ENCODE results near the gene CDA.
"Not testable (repeated sequence)": the region's sequence is repeated elsewhere in the genome, so short reads cannot be mapped to it uniquely, and the experiment has no call there.

CDA gene

GRCh38 chr1:20586953-20587660, 1.8 kb upstream of the CDA start:
- no peak for DNase-seq (ENCODE audit: low read depth in 2 of 2, low spot score in 1 of 2)

- no peak for DNase-seq (ENCODE audit: low read depth in 2 of 2, low spot score in 1 of 2)
Measured at GRCh38 chr1:20587661-20588053, 1.2 kb upstream of the CDA start.

GRCh38 chr1:20589331-20590278, 708 bp downstream of the CDA start:
- DNase-seq (ENCODE audit: low read depth in 2 of 2, low spot score in 1 of 2): no peak

- no peak for DNase-seq (ENCODE audit: low read depth in 2 of 2, low spot score in 1 of 2)
Measured at GRCh38 chr1:20590306-20590777, 1.4 kb downstream of the CDA start.

- no peak for DNase-seq (ENCODE audit: low read depth in 2 of 2, low spot score in 1 of 2)
Measured at GRCh38 chr1:20593756-20594155, 4.9 kb downstream of the CDA start.

GRCh38 chr1:20594746-20595145, 5.8 kb downstream of the CDA start:
- no peak for DNase-seq (ENCODE audit: low read depth in 2 of 2, low spot score in 1 of 2)

- DNase-seq (ENCODE audit: low read depth in 2 of 2, low spot score in 1 of 2): no peak
Measured at GRCh38 chr1:20596106-20596505, 7.2 kb downstream of the CDA start.

- DNase-seq (ENCODE audit: low read depth in 2 of 2, low spot score in 1 of 2): no peak
Measured at GRCh38 chr1:20597650-20598049, 8.8 kb downstream of the CDA start.

GRCh38 chr1:20600156-20600555, 11.3 kb downstream of the CDA start:
- no peak for DNase-seq (ENCODE audit: low read depth in 2 of 2, low spot score in 1 of 2)

GRCh38 chr1:20601129-20601825, 12.4 kb downstream of the CDA start:
- no peak for DNase-seq (ENCODE audit: low read depth in 2 of 2, low spot score in 1 of 2)

- no peak for DNase-seq (ENCODE audit: low read depth in 2 of 2, low spot score in 1 of 2)
Measured at GRCh38 chr1:20602851-20603450, 14.1 kb downstream of the CDA start.

GRCh38 chr1:20603504-20604464, 14.9 kb downstream of the CDA start:
- DNase-seq (ENCODE audit: low read depth in 2 of 2, low spot score in 1 of 2): no peak

- no peak for DNase-seq (ENCODE audit: low read depth in 2 of 2, low spot score in 1 of 2)
Measured at GRCh38 chr1:20604678-20605077, 15.8 kb downstream of the CDA start.

- not testable (repeated sequence) for DNase-seq (ENCODE audit: low read depth in 2 of 2, low spot score in 1 of 2)
Measured at GRCh38 chr1:20606801-20607570, 18.1 kb downstream of the CDA start.

- DNase-seq (ENCODE audit: low read depth in 2 of 2, low spot score in 1 of 2): no peak
Measured at GRCh38 chr1:20609541-20609940, 20.6 kb downstream of the CDA start.

GRCh38 chr1:20610970-20611369, 22.1 kb downstream of the CDA start:
- DNase-seq (ENCODE audit: low read depth in 2 of 2, low spot score in 1 of 2): no peak

- no peak for DNase-seq (ENCODE audit: low read depth in 2 of 2, low spot score in 1 of 2)
Measured at GRCh38 chr1:20611652-20612051, 22.8 kb downstream of the CDA start.

- DNase-seq (ENCODE audit: low read depth in 2 of 2, low spot score in 1 of 2): no peak
Measured at GRCh38 chr1:20612221-20612746, 23.4 kb downstream of the CDA start.

- DNase-seq (ENCODE audit: low read depth in 2 of 2, low spot score in 1 of 2): no peak
Measured at GRCh38 chr1:20614131-20614579, 25.3 kb downstream of the CDA start.
